ENCODE results near the gene SLCO1C1.

Gene SLCO1C1

DNA sequence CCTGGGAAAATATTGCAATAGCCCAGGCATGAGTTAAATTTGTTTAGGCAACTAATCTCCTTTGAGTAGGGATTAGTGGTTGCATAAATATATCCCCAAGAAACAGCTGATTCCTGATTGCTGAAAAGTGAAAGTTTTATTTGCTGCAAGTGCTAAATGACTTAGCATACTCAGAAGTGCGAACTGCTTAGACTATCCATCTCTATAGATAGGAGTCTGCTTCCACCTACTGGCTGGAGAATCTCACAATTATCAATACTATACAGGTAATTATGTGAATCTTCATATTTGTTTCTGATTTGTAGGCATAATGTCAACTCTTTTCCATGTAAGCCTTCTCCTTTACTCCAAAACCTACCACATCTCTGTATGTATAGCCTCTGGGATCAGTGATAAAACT is 103.4 kb downstream of the SLCO1C1 start:
- DNase-seq (ENCODE audit: low read depth) = no peak

DNA sequence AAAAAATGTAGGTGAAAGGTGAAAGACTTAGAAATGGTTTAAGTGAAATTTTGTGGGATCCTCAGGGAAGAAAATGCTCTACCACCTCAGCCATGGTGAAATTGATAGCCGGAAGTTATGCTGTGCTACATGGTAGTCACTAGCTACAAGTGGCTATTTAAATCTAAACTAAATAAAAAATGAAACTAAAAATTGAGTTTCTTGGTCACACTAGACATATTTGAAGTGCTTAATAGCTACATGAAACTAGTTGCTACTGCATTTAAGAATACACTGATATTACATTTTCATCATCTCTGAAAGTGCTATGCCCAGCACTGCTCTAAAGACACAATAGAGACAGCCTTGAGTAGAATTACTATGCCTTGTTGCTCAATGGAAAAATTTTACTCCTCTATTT is 105.0 kb downstream of the SLCO1C1 start:
- no peak for DNase-seq (ENCODE audit: low read depth)

DNA sequence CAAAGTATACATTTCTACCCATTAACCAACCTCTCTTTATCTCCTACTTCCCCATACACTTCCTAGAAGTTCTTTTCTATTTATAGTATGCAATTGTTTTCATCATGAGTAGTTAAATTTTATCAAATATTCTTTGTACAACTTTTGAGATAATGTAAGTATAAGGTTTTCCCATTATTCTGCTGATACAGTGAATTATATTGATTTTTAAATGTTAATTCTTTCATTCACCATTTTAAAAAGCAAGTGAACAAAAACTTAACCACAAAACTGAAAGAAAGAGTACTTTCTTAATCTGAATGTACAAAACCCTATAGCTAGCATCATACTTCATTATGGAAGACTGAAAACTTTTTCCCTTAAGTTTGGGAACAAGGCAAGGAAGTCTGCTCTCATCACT is 105.9 kb downstream of the SLCO1C1 start:
- DNase-seq (ENCODE audit: low read depth) = no peak
